HG02885 (cell line): ENCODE measurements around the gene C4orf54.

Experiments
- ATAC-seq: cut with Tn5 transposase; IDR thresholded peaks from one replicate; pipeline ENCODE4 v1.9.1; 2021; ENCODE audit warnings: mild to moderate bottlenecking; ENCODE audit not compliant: unreplicated experiment, poor library complexity

Gene C4orf54

GRCh38 chr4:99625369-99625768 lies 32.3 kb downstream of the C4orf54 start:
- ATAC-seq = peak; percentile 51

GRCh38 chr4:99624141-99624719 lies 33.4 kb downstream of the C4orf54 start:
- ATAC-seq = no peak

- no peak for ATAC-seq
These were observed 35.3 kb downstream of the C4orf54 start for GRCh38 chr4:99622341-99622740.

- no peak for ATAC-seq
These were observed 40.3 kb downstream of the C4orf54 start for GRCh38 chr4:99617374-99617773.

- ATAC-seq = no peak
These were observed 42.3 kb downstream of the C4orf54 start for GRCh38 chr4:99615170-99615820.

GRCh38 chr4:99614491-99614890 lies 43.1 kb downstream of the C4orf54 start:
- ATAC-seq = no peak

GRCh38 chr4:99612704-99613103 lies 44.9 kb downstream of the C4orf54 start:
- no peak for ATAC-seq

- ATAC-seq = no peak
These were observed 45.3 kb downstream of the C4orf54 start for GRCh38 chr4:99612281-99612680.

- ATAC-seq = no peak
These were observed 46.9 kb downstream of the C4orf54 start for GRCh38 chr4:99610605-99611175.

- ATAC-seq = no peak
These were observed 49.2 kb downstream of the C4orf54 start for GRCh38 chr4:99608417-99608816.
